ENCODE data around the gene TUT4.

The TUT4 gene

DNA sequence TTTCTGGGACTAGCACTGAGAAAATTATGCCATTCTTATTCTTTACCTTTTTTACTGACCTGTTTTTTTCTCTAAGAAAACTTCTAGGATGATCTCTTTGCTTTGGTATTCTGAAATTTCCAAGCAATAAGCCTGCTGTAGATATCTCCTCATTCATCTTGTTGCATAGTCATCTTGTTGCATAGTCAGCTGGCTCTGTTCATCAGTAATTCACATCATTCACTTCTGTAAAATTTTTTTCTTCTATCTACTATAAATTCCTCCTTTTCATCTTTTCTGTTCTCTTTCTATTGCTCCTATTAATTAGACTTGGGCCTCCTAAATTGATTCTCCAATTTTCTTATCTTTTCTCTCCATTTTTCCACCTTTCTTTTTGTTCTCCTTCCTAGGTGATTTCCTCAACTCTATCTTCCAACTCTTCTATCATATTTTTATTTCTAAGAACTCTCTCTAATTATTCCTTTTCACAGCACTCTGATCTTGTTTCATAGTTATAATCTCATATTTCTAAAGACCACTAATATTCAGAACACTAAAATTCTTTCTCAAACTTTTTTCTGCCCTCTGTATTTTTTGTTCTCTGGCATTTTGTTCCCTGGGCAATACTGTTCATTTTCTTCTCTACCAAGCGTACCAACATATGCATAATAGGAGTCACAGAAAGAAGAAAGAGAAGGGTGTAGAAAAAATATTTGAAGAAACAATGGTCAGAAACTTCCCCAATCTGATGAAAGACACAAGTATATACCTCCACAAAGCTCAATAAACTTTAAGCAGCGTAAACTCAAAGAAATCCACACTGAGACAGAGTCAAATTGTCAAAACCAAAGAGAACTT is 17.7 kb downstream of the TUT4 start:
- H3K27me3 ChIP-seq (replicated peaks; ENCODE audit: insufficient read depth, low read length) = no peaks in the 10 kb centered on the region
- no peak overlapping the region for H2AFZ ChIP-seq (ENCODE audit: low read length)
- no peaks in the 10 kb centered on the region for H3K9me3 ChIP-seq (replicated peaks; ENCODE audit: insufficient read depth, low read length)
- no peaks in the 10 kb centered on the region for H3K36me3 ChIP-seq (replicated peaks; ENCODE audit: insufficient read depth, low read length)
- H3K4me1 ChIP-seq (ENCODE audit: low read length) = no peaks in the 10 kb centered on the region
- no peaks in the 10 kb centered on the region for H3F3A ChIP-seq (ENCODE audit: insufficient read depth, low read length)
- no peaks in the 10 kb centered on the region for H3K9me2 ChIP-seq (replicated peaks; ENCODE audit: insufficient read depth, low read length)
- H3K79me2 ChIP-seq (ENCODE audit: low read length) = peaks cover 95% of the 10 kb centered on the region
- H3K4me2 ChIP-seq (ENCODE audit: low read depth, low read length) = no peak overlapping the region
- no peak for TF ChIP-seq EZH2 (optimal IDR thresholded peaks at IDR 0.05; ENCODE audit: low read depth, low read length)
- no peak for TF ChIP-seq EZH2phosphoT487 (IDR thresholded peaks at IDR 0.05; ENCODE audit: low read length)
- TF ChIP-seq, protein P1, sequence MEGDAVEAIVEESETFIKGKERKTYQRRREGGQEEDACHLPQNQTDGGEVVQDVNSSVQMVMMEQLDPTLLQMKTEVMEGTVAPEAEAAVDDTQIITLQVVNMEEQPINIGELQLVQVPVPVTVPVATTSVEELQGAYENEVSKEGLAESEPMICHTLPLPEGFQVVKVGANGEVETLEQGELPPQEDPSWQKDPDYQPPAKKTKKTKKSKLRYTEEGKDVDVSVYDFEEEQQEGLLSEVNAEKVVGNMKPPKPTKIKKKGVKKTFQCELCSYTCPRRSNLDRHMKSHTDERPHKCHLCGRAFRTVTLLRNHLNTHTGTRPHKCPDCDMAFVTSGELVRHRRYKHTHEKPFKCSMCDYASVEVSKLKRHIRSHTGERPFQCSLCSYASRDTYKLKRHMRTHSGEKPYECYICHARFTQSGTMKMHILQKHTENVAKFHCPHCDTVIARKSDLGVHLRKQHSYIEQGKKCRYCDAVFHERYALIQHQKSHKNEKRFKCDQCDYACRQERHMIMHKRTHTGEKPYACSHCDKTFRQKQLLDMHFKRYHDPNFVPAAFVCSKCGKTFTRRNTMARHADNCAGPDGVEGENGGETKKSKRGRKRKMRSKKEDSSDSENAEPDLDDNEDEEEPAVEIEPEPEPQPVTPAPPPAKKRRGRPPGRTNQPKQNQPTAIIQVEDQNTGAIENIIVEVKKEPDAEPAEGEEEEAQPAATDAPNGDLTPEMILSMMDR (IDR thresholded peaks at IDR 0.05; ENCODE audit: low read length) = no peak
- no peaks in the 10 kb centered on the region for H4K20me1 ChIP-seq (ENCODE audit: insufficient read depth, low read length)
- H3K9ac ChIP-seq (ENCODE audit: low read length) = no peak overlapping the region
- no peak overlapping the region for H3K4me3 ChIP-seq (ENCODE audit: low read length)
- no peak overlapping the region for H3K27ac ChIP-seq (ENCODE audit: low read length)
- DNase-seq = no peak

DNA sequence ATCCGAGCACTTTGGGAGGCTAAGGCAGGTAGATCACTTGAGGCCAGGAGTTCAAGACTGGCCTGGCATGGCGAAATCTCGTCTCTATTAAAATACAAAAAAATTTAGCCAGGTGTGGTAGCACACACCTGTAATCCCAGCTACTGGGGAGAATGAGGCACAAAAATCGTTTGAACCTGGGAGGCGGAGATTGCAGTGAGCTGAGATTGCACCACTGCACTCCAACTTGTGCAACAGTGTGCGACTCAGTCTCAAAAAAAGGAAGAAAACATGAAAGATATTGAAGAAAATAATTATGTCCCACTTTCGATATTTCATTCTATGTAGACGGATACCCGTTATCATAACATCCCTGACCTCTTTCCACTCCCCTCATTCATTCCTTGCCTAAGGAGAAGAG is 19.2 kb downstream of the TUT4 start:
- Histone ChIP-seq H3K36me3 (replicated peaks; ENCODE audit: insufficient read depth, low read length) (no peaks in the 10 kb centered on the region), H3K27ac (ENCODE audit: low read length) (no peak overlapping the region), H3K4me3 (ENCODE audit: low read length) (no peak overlapping the region), H3K4me2 (ENCODE audit: low read depth, low read length) (no peak overlapping the region), H3K9ac (ENCODE audit: low read length) (no peak overlapping the region), H3K27me3 (replicated peaks; ENCODE audit: insufficient read depth, low read length) (no peaks in the 10 kb centered on the region), H3K79me2 (ENCODE audit: low read length) (peaks cover 90% of the 10 kb centered on the region), H3K9me3 (replicated peaks; ENCODE audit: insufficient read depth, low read length) (no peaks in the 10 kb centered on the region), H4K20me1 (ENCODE audit: insufficient read depth, low read length) (no peaks in the 10 kb centered on the region), H3K4me1 (ENCODE audit: low read length) (no peaks in the 10 kb centered on the region), H3F3A (ENCODE audit: insufficient read depth, low read length) (no peaks in the 10 kb centered on the region), H2AFZ (ENCODE audit: low read length) (no peak overlapping the region), H3K9me2 (replicated peaks; ENCODE audit: insufficient read depth, low read length) (no peaks in the 10 kb centered on the region)
- DNase-seq = no peak
- TF ChIP-seq EZH2 (optimal IDR thresholded peaks at IDR 0.05; ENCODE audit: low read depth, low read length) = no peak
- TF ChIP-seq EZH2phosphoT487 (IDR thresholded peaks at IDR 0.05; ENCODE audit: low read length) = no peak
- TF ChIP-seq, protein P1 (IDR thresholded peaks at IDR 0.05; ENCODE audit: low read length) = no peak

DNA sequence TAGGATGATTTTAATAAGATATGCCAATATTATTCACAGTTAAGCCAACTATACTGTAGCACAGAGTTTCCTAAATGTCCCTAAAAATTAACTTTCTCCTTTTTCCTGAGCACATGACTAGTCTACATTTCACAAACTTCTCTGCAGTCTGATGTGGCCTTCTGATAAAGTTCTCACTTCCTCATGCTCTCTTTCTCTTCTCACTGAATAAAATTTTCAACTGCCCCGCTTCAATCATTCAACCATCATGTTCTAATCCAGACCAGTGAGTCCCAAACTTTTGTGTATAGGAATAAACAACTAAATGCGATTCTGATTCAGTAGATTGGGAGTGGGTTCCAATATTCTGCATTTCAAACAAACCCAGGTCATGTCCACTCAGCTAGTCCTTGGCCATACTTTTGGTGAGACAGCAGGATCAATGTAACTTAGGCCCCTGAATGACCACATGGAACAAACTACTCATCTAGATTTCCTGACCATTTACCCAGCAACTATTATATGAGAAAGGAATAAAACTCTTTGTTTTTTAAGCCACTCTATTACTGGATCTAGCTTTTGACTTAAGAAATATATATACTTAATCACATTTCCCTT is 20.1 kb downstream of the TUT4 start:
- no peak overlapping the region for H3K9ac ChIP-seq (ENCODE audit: low read length)
- no peak overlapping the region for H3K27ac ChIP-seq (ENCODE audit: low read length)
- H4K20me1 ChIP-seq (ENCODE audit: insufficient read depth, low read length) = no peaks in the 10 kb centered on the region
- H3K4me1 ChIP-seq (ENCODE audit: low read length) = no peaks in the 10 kb centered on the region
- H3F3A ChIP-seq (ENCODE audit: insufficient read depth, low read length) = no peaks in the 10 kb centered on the region
- H3K36me3 ChIP-seq (replicated peaks; ENCODE audit: insufficient read depth, low read length) = no peaks in the 10 kb centered on the region
- H3K27me3 ChIP-seq (replicated peaks; ENCODE audit: insufficient read depth, low read length) = no peaks in the 10 kb centered on the region
- no peak overlapping the region for H3K4me3 ChIP-seq (ENCODE audit: low read length)
- no peak overlapping the region for H3K4me2 ChIP-seq (ENCODE audit: low read depth, low read length)
- peaks cover 81% of the 10 kb centered on the region for H3K79me2 ChIP-seq (ENCODE audit: low read length)
- no peak for TF ChIP-seq EZH2 (optimal IDR thresholded peaks at IDR 0.05; ENCODE audit: low read depth, low read length)
- TF ChIP-seq EZH2phosphoT487 (IDR thresholded peaks at IDR 0.05; ENCODE audit: low read length) = no peak
- TF ChIP-seq, protein P1 (IDR thresholded peaks at IDR 0.05; ENCODE audit: low read length) = no peak
- no peaks in the 10 kb centered on the region for H3K9me3 ChIP-seq (replicated peaks; ENCODE audit: insufficient read depth, low read length)
- no peak overlapping the region for H2AFZ ChIP-seq (ENCODE audit: low read length)
- H3K9me2 ChIP-seq (replicated peaks; ENCODE audit: insufficient read depth, low read length) = no peaks in the 10 kb centered on the region
- no peak for DNase-seq
